Type B pancreatic cell (in vitro differentiated cells): ENCODE measurements around the gene STAB2. TPM values are rescaled to one million over a fixed set of nuclear protein-coding genes. Genes with fewer than 3 reads are reported as not detected.

Source experiments
- DNase-seq: peaks from one replicate; pipeline ENCODE4 v3.0.0; 2021; ENCODE audit warnings: mixed read lengths; ENCODE audit not compliant: unreplicated experiment; ENCODE audit errors: extremely low spot score
- H3K27ac Mint-ChIP-seq: 2 replicates; pipeline ENCODE4 v1.8.0; 2021; ENCODE audit warnings: mild to moderate bottlenecking, mixed read lengths
- H3K27me3 Mint-ChIP-seq: 2 replicates; pipeline ENCODE4 v1.8.0; 2021; ENCODE audit warnings: mixed read lengths
- H3K36me3 Mint-ChIP-seq: 2 replicates; pipeline ENCODE4 v1.8.0; 2021; ENCODE audit warnings: mixed read lengths
- H3K4me1 Mint-ChIP-seq: one replicate; pipeline ENCODE4 v1.8.0; 2021; ENCODE audit warnings: mixed read lengths; ENCODE audit not compliant: unreplicated experiment
- H3K4me3 Mint-ChIP-seq: 2 replicates; pipeline ENCODE4 v1.8.0; 2021; ENCODE audit warnings: mild to moderate bottlenecking, mixed read lengths
- H3K9me3 Mint-ChIP-seq: 2 replicates; pipeline ENCODE4 v1.8.0; 2021; ENCODE audit warnings: mixed read lengths
- total RNA-seq: library from RNA; stranded (reverse); gene quantifications from 2 replicates; pipeline ENCODE4 v1.2.1, GENCODE V29; 2021; ENCODE audit warnings: low replicate concordance
- TF ChIP-seq, protein P1 (sequence below): fragments of 200-600 bp; sonication (generic); conservative IDR thresholded peaks from 2 replicates; pipeline ENCODE4 v1.5.0; 2021; ENCODE audit warnings: antibody characterized with exemption, mild to moderate bottlenecking

STAB2 gene
- total RNA-seq, 1 donor from 2014 or later = not detected

DNA sequence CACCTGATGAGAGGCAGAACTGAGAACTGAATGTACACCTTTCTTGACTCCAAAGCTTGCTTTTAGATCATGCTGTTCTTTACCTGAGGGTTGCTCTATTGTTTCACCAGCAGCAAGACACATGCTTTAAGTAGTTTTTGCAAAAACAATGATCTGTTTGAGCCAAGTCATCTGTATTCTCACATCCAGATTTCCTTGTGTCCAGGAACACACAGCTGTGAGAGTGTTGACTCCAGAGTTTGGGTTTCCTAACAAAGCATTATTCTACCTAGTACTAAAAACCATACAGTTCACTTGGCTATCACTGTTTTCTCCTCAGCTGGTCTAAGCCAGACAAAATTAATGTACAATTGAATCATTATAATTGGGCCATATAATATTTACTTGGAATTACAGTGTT, 120.4 kb downstream of the STAB2 start:
- no peaks in the 10 kb centered on the region for H3K36me3 Mint-ChIP-seq
- H3K27me3 Mint-ChIP-seq = peaks cover 28% of the 10 kb centered on the region
- H3K9me3 Mint-ChIP-seq = peaks cover 5% of the 10 kb centered on the region
- H3K27ac Mint-ChIP-seq = no peak overlapping the region
- H3K4me1 Mint-ChIP-seq = peaks cover 4% of the 10 kb centered on the region
- no peak for DNase-seq
- TF ChIP-seq, protein P1, sequence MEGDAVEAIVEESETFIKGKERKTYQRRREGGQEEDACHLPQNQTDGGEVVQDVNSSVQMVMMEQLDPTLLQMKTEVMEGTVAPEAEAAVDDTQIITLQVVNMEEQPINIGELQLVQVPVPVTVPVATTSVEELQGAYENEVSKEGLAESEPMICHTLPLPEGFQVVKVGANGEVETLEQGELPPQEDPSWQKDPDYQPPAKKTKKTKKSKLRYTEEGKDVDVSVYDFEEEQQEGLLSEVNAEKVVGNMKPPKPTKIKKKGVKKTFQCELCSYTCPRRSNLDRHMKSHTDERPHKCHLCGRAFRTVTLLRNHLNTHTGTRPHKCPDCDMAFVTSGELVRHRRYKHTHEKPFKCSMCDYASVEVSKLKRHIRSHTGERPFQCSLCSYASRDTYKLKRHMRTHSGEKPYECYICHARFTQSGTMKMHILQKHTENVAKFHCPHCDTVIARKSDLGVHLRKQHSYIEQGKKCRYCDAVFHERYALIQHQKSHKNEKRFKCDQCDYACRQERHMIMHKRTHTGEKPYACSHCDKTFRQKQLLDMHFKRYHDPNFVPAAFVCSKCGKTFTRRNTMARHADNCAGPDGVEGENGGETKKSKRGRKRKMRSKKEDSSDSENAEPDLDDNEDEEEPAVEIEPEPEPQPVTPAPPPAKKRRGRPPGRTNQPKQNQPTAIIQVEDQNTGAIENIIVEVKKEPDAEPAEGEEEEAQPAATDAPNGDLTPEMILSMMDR = no peak
- H3K4me3 Mint-ChIP-seq = no peak overlapping the region

DNA sequence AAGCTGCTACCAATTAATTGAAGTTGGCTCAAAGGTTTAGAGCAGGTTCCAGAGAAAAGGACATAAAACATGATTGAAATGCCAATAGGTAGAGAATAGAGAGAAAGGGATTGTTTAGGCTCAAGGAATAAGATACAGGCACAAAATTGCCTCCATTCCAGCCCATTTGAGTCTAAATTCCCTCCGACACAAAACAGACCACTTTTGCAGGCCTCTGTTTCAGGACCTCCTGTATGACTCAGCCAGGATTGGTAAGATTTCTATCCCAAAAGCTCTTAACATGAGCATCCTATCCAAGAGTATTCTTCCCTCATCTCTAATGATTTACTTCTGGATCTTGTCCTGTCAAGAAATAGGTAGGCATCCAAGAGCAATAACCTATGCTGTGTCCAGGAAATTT, 123.5 kb downstream of the STAB2 start:
- no peak overlapping the region for H3K27ac Mint-ChIP-seq
- H3K4me1 Mint-ChIP-seq = peaks cover 4% of the 10 kb centered on the region
- peaks cover 29% of the 10 kb centered on the region for H3K27me3 Mint-ChIP-seq
- H3K4me3 Mint-ChIP-seq = no peak overlapping the region
- TF ChIP-seq, protein P1 = no peak
- DNase-seq = no peak
- H3K36me3 Mint-ChIP-seq = no peaks in the 10 kb centered on the region
- H3K9me3 Mint-ChIP-seq = peaks cover 5% of the 10 kb centered on the region

DNA sequence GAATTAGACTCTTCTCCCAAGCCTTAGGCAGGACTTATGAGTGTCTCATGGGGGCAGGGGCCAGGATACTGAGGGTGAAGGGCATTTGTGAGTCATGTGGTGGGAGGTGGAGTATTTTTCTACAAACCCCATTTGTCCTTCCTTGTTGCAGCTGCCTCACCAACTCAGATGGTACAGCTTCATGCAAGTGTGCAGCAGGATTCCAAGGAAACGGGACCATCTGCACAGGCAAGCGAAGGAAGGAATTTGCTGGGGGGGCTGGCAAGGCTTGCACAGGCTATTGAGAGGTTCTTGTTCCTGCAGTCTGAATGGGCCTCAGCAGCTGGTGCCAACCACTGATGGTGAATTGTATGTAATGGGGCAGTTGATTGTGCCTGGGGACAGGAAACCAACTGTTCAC, 125.1 kb downstream of the STAB2 start:
- peaks cover 5% of the 10 kb centered on the region for H3K9me3 Mint-ChIP-seq
- H3K27ac Mint-ChIP-seq = no peak overlapping the region
- TF ChIP-seq, protein P1 = no peak
- peaks cover 25% of the 10 kb centered on the region for H3K27me3 Mint-ChIP-seq
- H3K36me3 Mint-ChIP-seq = no peaks in the 10 kb centered on the region
- no peak for DNase-seq
- H3K4me3 Mint-ChIP-seq = no peak overlapping the region
- H3K4me1 Mint-ChIP-seq = peaks cover 4% of the 10 kb centered on the region

DNA sequence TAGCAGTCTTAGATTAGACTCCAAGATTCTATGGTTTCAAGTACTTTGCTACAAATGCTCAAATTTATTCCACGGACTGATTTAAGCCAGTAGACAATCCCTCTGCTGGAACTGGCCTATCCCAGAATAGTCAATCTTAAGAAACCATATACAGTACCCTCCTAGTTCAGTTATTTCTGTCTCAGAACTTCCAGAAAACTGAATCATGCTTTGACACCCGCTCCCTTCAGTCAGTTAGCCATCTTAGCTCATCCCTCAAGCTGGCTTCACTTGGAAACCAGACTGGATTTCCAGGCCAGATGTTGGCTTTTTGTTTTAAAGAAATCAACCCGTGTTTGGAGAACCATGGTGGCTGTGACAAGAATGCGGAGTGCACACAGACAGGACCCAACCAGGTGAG, 128.4 kb downstream of the STAB2 start:
- no peaks in the 10 kb centered on the region for H3K4me1 Mint-ChIP-seq
- DNase-seq = no peak
- H3K9me3 Mint-ChIP-seq = no peaks in the 10 kb centered on the region
- no peaks in the 10 kb centered on the region for H3K36me3 Mint-ChIP-seq
- TF ChIP-seq, protein P1 = no peak
- peaks cover 11% of the 10 kb centered on the region for H3K27me3 Mint-ChIP-seq
- H3K4me3 Mint-ChIP-seq = no peak overlapping the region
- no peak overlapping the region for H3K27ac Mint-ChIP-seq

DNA sequence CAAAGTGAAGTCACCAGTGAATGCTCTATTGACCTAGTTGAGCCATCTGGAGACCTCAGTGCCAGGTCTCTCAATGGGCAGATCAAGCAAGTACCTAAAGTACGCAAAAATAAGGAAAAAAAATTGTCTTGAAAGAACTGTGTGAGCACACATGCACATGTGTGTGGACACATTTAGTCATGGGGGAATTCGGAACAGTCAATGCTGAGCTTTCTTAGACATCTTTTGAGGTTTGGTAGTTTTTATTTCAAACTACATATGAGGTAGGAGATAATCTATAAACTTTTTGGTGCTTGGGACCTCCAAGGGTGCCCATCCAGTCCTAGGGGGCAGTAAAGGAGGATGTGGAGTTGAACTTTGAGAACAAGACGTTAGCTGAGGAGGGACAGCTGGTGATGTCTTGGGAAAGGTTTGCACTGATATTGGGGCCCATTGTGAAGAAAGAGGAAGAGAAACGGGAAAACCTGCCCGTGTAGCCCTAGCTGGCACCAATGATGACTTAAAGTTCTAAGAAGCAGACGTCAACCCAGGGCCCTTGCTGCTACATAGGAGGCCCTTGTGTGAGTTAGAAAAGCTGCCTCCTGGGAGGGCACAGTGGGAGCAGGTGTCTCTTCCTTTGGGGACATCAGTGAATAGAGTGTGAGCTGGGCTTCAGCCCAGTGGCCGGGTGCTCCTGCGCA, 129.6 kb downstream of the STAB2 start:
- H3K36me3 Mint-ChIP-seq = no peaks in the 10 kb centered on the region
- no peaks in the 10 kb centered on the region for H3K4me1 Mint-ChIP-seq
- no peak overlapping the region for H3K27ac Mint-ChIP-seq
- no peaks in the 10 kb centered on the region for H3K9me3 Mint-ChIP-seq
- no peak for DNase-seq
- no peak overlapping the region for H3K4me3 Mint-ChIP-seq
- peaks cover 11% of the 10 kb centered on the region for H3K27me3 Mint-ChIP-seq
- TF ChIP-seq, protein P1 = no peak
